WTC11 (cell line): Measurements from ENCODE around the gene SLCO4C1. TPM values are rescaled to one million over a fixed set of nuclear protein-coding genes. Genes with fewer than 3 reads are reported as not detected.

Experiments
- ATAC-seq: fragments of 200-7000 bp; cut with Tn5 transposase; 2 replicates; pipeline ENCODE4 v1.10.0; 2021; ENCODE audit warnings: mild to moderate bottlenecking, moderate library complexity
- CTCF ChIA-PET: fragments of 300-600 bp; sonication (Branson Sonifier 250); formaldehyde crosslinking; loops from one replicate; lab custom pipeline; 2021; ENCODE audit warnings: antibody characterized with exemption; lab: Charles Lee
- POLR2A ChIA-PET: fragments of 350-600 bp; sonication (Branson Sonifier 250); formaldehyde crosslinking; loops from one replicate; lab custom pipeline; 2021; ENCODE audit warnings: antibody characterized with exemption; lab: Charles Lee
- DNase-seq: peaks from one replicate; pipeline ENCODE4 v3.0.0; 2021; ENCODE audit warnings: low spot score
- H3K27ac Mint-ChIP-seq: 2 replicates; pipeline ENCODE4 v1.8.0; 2021; ENCODE audit warnings: mixed read lengths
- H3K27me3 Mint-ChIP-seq: 2 replicates; pipeline ENCODE4 v1.8.0; 2021; ENCODE audit warnings: low read depth, mild to moderate bottlenecking, moderate library complexity, mixed read lengths
- H3K36me3 Mint-ChIP-seq: 2 replicates; pipeline ENCODE4 v1.8.0; 2021; ENCODE audit warnings: mixed read lengths
- H3K4me1 Mint-ChIP-seq: 2 replicates; pipeline ENCODE4 v1.8.0; 2022; ENCODE audit warnings: mixed read lengths
- H3K4me3 Mint-ChIP-seq: 2 replicates; pipeline ENCODE4 v1.8.0; 2021; ENCODE audit warnings: mild to moderate bottlenecking, moderate library complexity, mixed read lengths
- H3K9me3 Mint-ChIP-seq: 2 replicates; pipeline ENCODE4 v1.8.0; 2021; ENCODE audit warnings: mixed read lengths
- AR ChIP-seq: fragments of 250-450 bp; sonication (Bioruptor Pico); IDR thresholded peaks from 2 replicates; pipeline ENCODE4 v1.9.0; 2021; ENCODE audit warnings: mild to moderate bottlenecking
- ARID4B ChIP-seq: sonication (generic); formaldehyde crosslinking; IDR thresholded peaks from 2 replicates; pipeline ENCODE4 v1.8.0; 2023; ENCODE audit warnings: missing genetic modification reagents, mild to moderate bottlenecking, borderline replicate concordance
- CBFB ChIP-seq: sonication (generic); formaldehyde crosslinking; IDR thresholded peaks from 2 replicates; pipeline ENCODE4 v1.8.1; 2022; ENCODE audit warnings: mild to moderate bottlenecking, low read depth, missing genetic modification reagents
- CTCF ChIP-seq: fragments of 200-600 bp; IDR thresholded peaks from 2 replicates; pipeline ENCODE4 v1.8.0; 2022; ENCODE audit warnings: antibody characterized with exemption
- EMX1 ChIP-seq: fragments of 250-450 bp; sonication (Bioruptor Pico); IDR thresholded peaks from 2 replicates; pipeline ENCODE4 v1.8.0; 2021; ENCODE audit warnings: mild to moderate bottlenecking
- ERG ChIP-seq: fragments of 250-450 bp; sonication (Bioruptor Pico); IDR thresholded peaks from 2 replicates; pipeline ENCODE4 v1.8.0; 2021; ENCODE audit warnings: mild to moderate bottlenecking
- IRF1 ChIP-seq: sonication (generic); formaldehyde crosslinking; IDR thresholded peaks from 2 replicates; pipeline ENCODE4 v1.8.0; 2023; ENCODE audit warnings: missing genetic modification reagents
- JAZF1 ChIP-seq: fragments of 250-450 bp; sonication (Bioruptor Pico); IDR thresholded peaks from 2 replicates; pipeline ENCODE4 v1.9.0; 2021; ENCODE audit warnings: moderate library complexity, mild to moderate bottlenecking, inconsistent platforms
- MYBL2 ChIP-seq: sonication (generic); formaldehyde crosslinking; IDR thresholded peaks from 2 replicates; pipeline ENCODE4 v1.8.1; 2023; ENCODE audit warnings: mild to moderate bottlenecking, moderate library complexity, missing genetic modification reagents
- NFE2L1 ChIP-seq: sonication (generic); formaldehyde crosslinking; IDR thresholded peaks from 2 replicates; pipeline ENCODE4 v1.8.1; 2023; ENCODE audit warnings: missing genetic modification reagents
- PRDM15 ChIP-seq: sonication (generic); formaldehyde crosslinking; IDR thresholded peaks from 2 replicates; pipeline ENCODE4 v1.8.0; 2022; ENCODE audit warnings: missing genetic modification reagents
- SMAD3 ChIP-seq: sonication (generic); formaldehyde crosslinking; IDR thresholded peaks from 2 replicates; pipeline ENCODE4 v1.8.0; 2022; ENCODE audit warnings: missing genetic modification reagents, mild to moderate bottlenecking, borderline replicate concordance
- TEAD4 ChIP-seq: sonication (generic); formaldehyde crosslinking; IDR thresholded peaks from 2 replicates; pipeline ENCODE4 v1.8.0; 2022; ENCODE audit warnings: mild to moderate bottlenecking, missing genetic modification reagents
- ZNF138 ChIP-seq: sonication (generic); formaldehyde crosslinking; conservative IDR thresholded peaks from 2 replicates; pipeline ENCODE4 v1.8.1; 2022; ENCODE audit warnings: mild to moderate bottlenecking, moderate library complexity, missing genetic modification reagents
- ZNF416 ChIP-seq: fragments of 250-450 bp; sonication (Bioruptor Pico); IDR thresholded peaks from 2 replicates; pipeline ENCODE4 v1.9.0; 2021; ENCODE audit warnings: mild to moderate bottlenecking, inconsistent platforms
- ZNF512 ChIP-seq: sonication (generic); formaldehyde crosslinking; IDR thresholded peaks from 2 replicates; pipeline ENCODE4 v1.8.1; 2022; ENCODE audit warnings: missing genetic modification reagents, borderline replicate concordance
- total RNA-seq: library from RNA; stranded (reverse); gene quantifications from 3 replicates; pipeline ENCODE4 v1.2.3, GENCODE V29; 2021

The SLCO4C1 gene
- total RNA-seq, 1 experiment from 2014 or later: 5.4 TPM

- no peak overlapping the region for H3K4me3 Mint-ChIP-seq
- H3K4me1 Mint-ChIP-seq: 0 out of 2 replicates have a peak, but pooled peaks cover 3% of the 10 kb centered on the region
- ChIA-PET POLR2A (no interaction called here), CTCF (interaction anchor here (1.3 kb wide), 1 partner anchor 24 kb away, joined by 6 read pairs; the partner anchor contains the start of gene SLCO4C1)
- no peak overlapping the region for H3K27ac Mint-ChIP-seq
- peaks cover 16% of the 10 kb centered on the region for H3K36me3 Mint-ChIP-seq
- TF ChIP-seq ZNF512 (CRISPR knock-in tag): no peak
- TF ChIP-seq ZNF138 (CRISPR knock-in tag): no peak
- TF ChIP-seq IRF1: no peak
- no peak for TF ChIP-seq AR (CRISPR knock-in tag)
- no peak for TF ChIP-seq JAZF1 (CRISPR knock-in tag)
- TF ChIP-seq ERG (CRISPR knock-in tag): no peak
- H3K27me3 Mint-ChIP-seq: no peaks in the 10 kb centered on the region
- DNase-seq: no peak
- ATAC-seq: no peak
- H3K9me3 Mint-ChIP-seq: peaks cover 20% of the 10 kb centered on the region
Observed at GRCh38 chr5:102271759-102272158, 24.3 kb downstream of the SLCO4C1 start.

- ATAC-seq (no peak), DNase-seq (no peak)
- no peak for TF ChIP-seq CBFB (CRISPR knock-in tag)
- TF ChIP-seq PRDM15 (CRISPR knock-in tag): no peak
- TF ChIP-seq TEAD4 (CRISPR knock-in tag): no peak
- TF ChIP-seq EMX1 (CRISPR knock-in tag): no peak
- TF ChIP-seq NFE2L1 (CRISPR knock-in tag): no peak
- no peak for TF ChIP-seq ZNF416
- TF ChIP-seq CTCF: no peak
- TF ChIP-seq MYBL2: no peak
- no peak for TF ChIP-seq ARID4B (CRISPR knock-in tag)
- TF ChIP-seq SMAD3 (CRISPR knock-in tag): no peak
- ChIA-PET CTCF (no interaction called here), POLR2A (no interaction called here)
- Mint-ChIP-seq H3K27me3 (no peaks in the 10 kb centered on the region), H3K4me3 (no peak overlapping the region), H3K9me3 (peaks cover 20% of the 10 kb centered on the region), H3K4me1 (0 out of 2 replicates have a peak, but pooled peaks cover 3% of the 10 kb centered on the region), H3K36me3 (peaks cover 16% of the 10 kb centered on the region), H3K27ac (no peak overlapping the region)
Observed at GRCh38 chr5:102270036-102270435, 26.0 kb downstream of the SLCO4C1 start.
